Gastroesophageal sphincter (tissue), 3 donors: ENCODE data around the gene KIF20B.

Experiments used
- EP300 ChIP-seq: sonication (generic); formaldehyde crosslinking; IDR thresholded peaks from one replicate; pipeline ENCODE4 v1.6.1; 2017; ENCODE audit warnings: antibody characterized with exemption, mild to moderate bottlenecking
- POLR2A ChIP-seq, 2 donors: fragments of 450-650 bp; IDR thresholded peaks; one replicate each; pipeline ENCODE4 v1.6.1; 2017; ENCODE audit warnings: antibody characterized with exemption in 2 of 2, mild to moderate bottlenecking in 2 of 2, moderate library complexity in 1 of 2
- POLR2AphosphoS5 ChIP-seq: sonication (generic); formaldehyde crosslinking; IDR thresholded peaks from one replicate; pipeline ENCODE4 v1.6.1; 2017; ENCODE audit warnings: antibody characterized with exemption
- TF ChIP-seq, protein P1 (sequence below), 4 experiments: fragments of 200-600 bp in 2 of 4; fragments of 450-650 bp in 2 of 4; sonication (generic) in 1 of 4; IDR thresholded peaks; one replicate each; pipeline ENCODE4 v1.5.1; 2017 to 2019; ENCODE audit warnings: antibody characterized with exemption in 4 of 4, mild to moderate bottlenecking in 2 of 4, moderate library complexity in 2 of 4

DNA sequence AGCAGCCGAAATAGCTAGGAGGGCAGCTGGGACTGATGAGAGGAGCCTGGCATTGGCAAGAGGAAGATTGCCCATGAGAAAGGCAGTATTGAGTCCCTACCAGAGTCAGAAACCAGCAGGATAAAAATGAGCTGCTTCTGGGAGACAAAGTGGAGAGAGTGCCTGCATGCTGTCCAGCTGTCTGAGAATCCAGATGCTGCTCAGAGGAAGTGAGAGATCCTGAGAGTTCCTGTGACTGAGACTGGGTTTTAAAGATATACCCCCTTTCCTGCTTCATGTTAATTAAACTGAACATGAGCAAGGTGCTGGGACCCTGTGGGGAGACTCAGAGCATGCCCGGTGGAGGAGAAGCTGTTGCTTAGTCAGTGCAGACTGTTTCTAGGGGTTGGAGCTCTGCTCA lies 107.5 kb downstream of the KIF20B start:
- TF ChIP-seq, protein P1, sequence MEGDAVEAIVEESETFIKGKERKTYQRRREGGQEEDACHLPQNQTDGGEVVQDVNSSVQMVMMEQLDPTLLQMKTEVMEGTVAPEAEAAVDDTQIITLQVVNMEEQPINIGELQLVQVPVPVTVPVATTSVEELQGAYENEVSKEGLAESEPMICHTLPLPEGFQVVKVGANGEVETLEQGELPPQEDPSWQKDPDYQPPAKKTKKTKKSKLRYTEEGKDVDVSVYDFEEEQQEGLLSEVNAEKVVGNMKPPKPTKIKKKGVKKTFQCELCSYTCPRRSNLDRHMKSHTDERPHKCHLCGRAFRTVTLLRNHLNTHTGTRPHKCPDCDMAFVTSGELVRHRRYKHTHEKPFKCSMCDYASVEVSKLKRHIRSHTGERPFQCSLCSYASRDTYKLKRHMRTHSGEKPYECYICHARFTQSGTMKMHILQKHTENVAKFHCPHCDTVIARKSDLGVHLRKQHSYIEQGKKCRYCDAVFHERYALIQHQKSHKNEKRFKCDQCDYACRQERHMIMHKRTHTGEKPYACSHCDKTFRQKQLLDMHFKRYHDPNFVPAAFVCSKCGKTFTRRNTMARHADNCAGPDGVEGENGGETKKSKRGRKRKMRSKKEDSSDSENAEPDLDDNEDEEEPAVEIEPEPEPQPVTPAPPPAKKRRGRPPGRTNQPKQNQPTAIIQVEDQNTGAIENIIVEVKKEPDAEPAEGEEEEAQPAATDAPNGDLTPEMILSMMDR (IDR thresholded peaks at IDR 0.05), result no peak
- no peak for TF ChIP-seq POLR2A (IDR thresholded peaks at IDR 0.05)
- TF ChIP-seq POLR2AphosphoS5, result no peak
- no peak for TF ChIP-seq EP300
